ENCODE measurements around the gene MISP. TPM values are rescaled to one million over a fixed set of nuclear protein-coding genes. Genes with fewer than 3 reads are reported as not detected.

The MISP gene
- total and polyA plus RNA-seq, 9 of the 15 experiments (the other 6 are each of a cell fraction or from before 2014, with no cell fraction given): 0.04 to 0.29 (median 0.05) TPM; not detected in 5

DNA sequence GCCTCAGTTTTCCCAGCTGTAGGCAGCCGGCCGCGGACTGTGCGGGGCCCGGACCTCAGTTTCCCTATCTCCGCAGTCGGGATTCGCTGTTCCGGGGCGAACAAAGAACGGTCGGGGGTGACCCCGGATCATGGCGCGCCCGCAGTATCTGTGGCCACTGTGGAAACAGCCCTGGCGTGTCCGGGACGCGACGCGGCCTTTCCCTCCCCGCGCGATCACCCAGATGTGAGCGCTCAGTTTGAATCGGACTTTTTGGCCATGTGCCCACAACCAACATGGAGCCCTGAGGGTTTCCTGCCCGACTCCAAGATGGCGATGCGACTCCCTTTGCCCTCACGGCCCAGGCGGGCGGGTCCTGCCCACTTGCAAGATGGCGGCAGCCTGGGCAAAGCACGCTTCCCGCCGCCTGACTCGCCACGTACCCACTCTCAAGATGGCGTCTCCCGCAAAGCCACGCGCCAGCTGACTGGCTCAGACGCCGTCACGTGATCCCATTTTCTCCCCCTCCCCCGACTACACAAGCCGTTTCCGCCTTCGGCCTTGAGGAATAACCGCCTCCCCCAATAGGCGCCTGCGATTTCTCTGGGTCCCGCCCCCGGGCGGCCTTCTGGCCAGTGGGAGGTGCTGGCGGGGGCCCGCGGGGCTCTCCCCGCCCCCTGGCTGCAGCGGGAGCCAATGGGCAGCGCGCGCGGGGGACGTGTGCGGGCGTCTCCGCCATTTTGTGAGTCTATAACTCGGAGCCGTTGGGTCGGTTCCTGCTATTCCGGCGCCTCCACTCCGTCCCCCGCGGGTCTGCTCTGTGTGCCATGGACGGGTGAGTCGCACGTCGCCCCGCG is 46.0 kb downstream of the MISP start, which contains the start of gene PTBP1 (continued):
- TF ChIP-seq NFATC3 (IDR thresholded peaks at IDR 0.05): no peak
- no peak for TF ChIP-seq HINFP (tag; conservative IDR thresholded peaks at IDR 0.05; ENCODE audit: low read depth)
- TF ChIP-seq ATF2 (CRISPR knock-in tag; IDR thresholded peaks at IDR 0.05): no peak
- TF ChIP-seq MXI1 (IDR thresholded peaks at IDR 0.05; ENCODE audit: low read depth, low read length): peak; percentile 79
- TF ChIP-seq ZNF449 (CRISPR knock-in tag; IDR thresholded peaks at IDR 0.05): no peak
- no peak for TF ChIP-seq ELK1 (CRISPR knock-in tag; IDR thresholded peaks at IDR 0.05)
- TF ChIP-seq ZHX1 (conservative IDR thresholded peaks at IDR 0.05; ENCODE audit: low read length): peak; percentile 93
- peak; percentile 54; the same call in 1 of the 2 replicates for TF ChIP-seq GATAD2A (IDR thresholded peaks at IDR 0.05)
- peak; percentile 43 for TF ChIP-seq EP300 (IDR thresholded peaks at IDR 0.05; ENCODE audit: low read length)
- TF ChIP-seq FOXJ3 (CRISPR knock-in tag; IDR thresholded peaks at IDR 0.05): no peak
- TF ChIP-seq TSC22D4 (tag; IDR thresholded peaks at IDR 0.05): no peak
- TF ChIP-seq NFIX (CRISPR knock-in tag; IDR thresholded peaks at IDR 0.05; ENCODE audit: low read depth): 0 out of 2 replicates have a peak, but pooled peaks have one; percentile 17
- TF ChIP-seq ZNF551 (CRISPR knock-in tag; IDR thresholded peaks at IDR 0.05): no peak
- TF ChIP-seq, protein P1, sequence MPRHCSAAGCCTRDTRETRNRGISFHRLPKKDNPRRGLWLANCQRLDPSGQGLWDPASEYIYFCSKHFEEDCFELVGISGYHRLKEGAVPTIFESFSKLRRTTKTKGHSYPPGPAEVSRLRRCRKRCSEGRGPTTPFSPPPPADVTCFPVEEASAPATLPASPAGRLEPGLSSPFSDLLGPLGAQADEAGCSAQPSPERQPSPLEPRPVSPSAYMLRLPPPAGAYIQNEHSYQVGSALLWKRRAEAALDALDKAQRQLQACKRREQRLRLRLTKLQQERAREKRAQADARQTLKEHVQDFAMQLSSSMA (CRISPR knock-in tag; IDR thresholded peaks at IDR 0.05): 0 out of 2 replicates have a peak, but pooled peaks have one; percentile 69
